H1 (cell line): ENCODE data around the gene ZNF532. TPM values are rescaled to one million over a fixed set of nuclear protein-coding genes. Genes with fewer than 3 reads are reported as not detected.

Source experiments
- CTCF ChIA-PET: fragments of 300-600 bp; sonication (Branson Sonifier 250); formaldehyde crosslinking; loops from one replicate; lab custom pipeline; 2021; ENCODE audit not compliant: partially characterized antibody; lab: Charles Lee
- POLR2A ChIA-PET: fragments of 300-600 bp; sonication (Branson Sonifier 250); formaldehyde crosslinking; loops from one replicate; lab custom pipeline; 2021; ENCODE audit warnings: inconsistent platforms; ENCODE audit not compliant: partially characterized antibody; lab: Charles Lee
- DNase-seq, 2 experiments: peaks; one replicate each; pipeline versions ENCODE4 v3.0.0 to v3.0.0-alpha.2; 2010 to 2022; ENCODE audit warnings: low spot score in 2 of 2, low read depth in 1 of 2, mixed read lengths in 1 of 2
- FAIRE-seq: peaks from 2 replicates; lab custom pipeline; 2011; peaks lifted over from hg19 to GRCh38; lab: Jason Lieb, UNC
- H2AFZ ChIP-seq: 2 replicates; pipeline ENCODE4 v1.8.1; 2012; ENCODE audit warnings: low read length, inconsistent platforms
- H2AK5ac ChIP-seq: 2 replicates; pipeline ENCODE4 v1.6.1; 2013; ENCODE audit warnings: low read depth, low read length
- H2BK120ac ChIP-seq: replicated peaks from 2 replicates; pipeline ENCODE3; 2013; ENCODE audit warnings: low read depth, low read length, inconsistent platforms
- H2BK12ac ChIP-seq: 2 replicates; pipeline ENCODE4 v1.6.1; 2013; ENCODE audit warnings: low read depth, low read length
- H2BK15ac ChIP-seq: 2 replicates; pipeline ENCODE4 v1.6.1; 2013; ENCODE audit warnings: low read length
- H2BK20ac ChIP-seq: 2 replicates; pipeline ENCODE4 v1.6.1; 2013; ENCODE audit warnings: low read length
- H2BK5ac ChIP-seq: 2 replicates; pipeline ENCODE4 v1.6.1; 2013; ENCODE audit warnings: low read depth, low read length
- H3K14ac ChIP-seq: 2 replicates; pipeline ENCODE4 v1.6.1; 2013; ENCODE audit warnings: inconsistent platforms; ENCODE audit not compliant: insufficient read length
- H3K18ac ChIP-seq: 2 replicates; pipeline ENCODE4 v1.6.1; 2013; ENCODE audit warnings: low read length; ENCODE audit errors: extremely low read depth
- H3K23ac ChIP-seq: 2 replicates; pipeline ENCODE4 v1.6.1; 2013; ENCODE audit warnings: inconsistent platforms; ENCODE audit not compliant: insufficient read length
- H3K23me2 ChIP-seq: 2 replicates; pipeline ENCODE4 v1.6.1; 2013; ENCODE audit warnings: low read depth, low read length
- H3K27ac ChIP-seq: 2 replicates; pipeline ENCODE4 v1.6.1; 2011; ENCODE audit warnings: low read depth, low read length, inconsistent platforms
- H3K27me3 ChIP-seq, 4 experiments: replicated peaks in 1 of 4; 1 replicate in 1 of 4; 2 replicates in 3 of 4; pipeline versions ENCODE4 v1.6.1 to v1.8.1; 2011 to 2013; ENCODE audit warnings: low read length in 3 of 4, mild to moderate bottlenecking in 3 of 4, inconsistent platforms in 2 of 4, mixed read lengths in 2 of 4, moderate library complexity in 1 of 4; ENCODE audit not compliant: control insufficient read depth in 3 of 4, insufficient read depth in 3 of 4; ENCODE audit errors: extremely low read depth in 1 of 4
- H3K36me3 ChIP-seq, 4 experiments: 2 replicates each; pipeline versions ENCODE4 v1.6.1 to v1.8.1; 2011 to 2013; ENCODE audit warnings: mild to moderate bottlenecking in 4 of 4, low read length in 3 of 4, moderate library complexity in 2 of 4, control low read depth in 1 of 4, inconsistent platforms in 1 of 4; ENCODE audit not compliant: insufficient read depth in 4 of 4, control insufficient read depth in 2 of 4
- H3K4ac ChIP-seq: replicated peaks from 2 replicates; pipeline ENCODE3; 2013; ENCODE audit warnings: low read length, low read depth, mixed read lengths, inconsistent platforms; ENCODE audit not compliant: insufficient read length
- H3K4me1 ChIP-seq, 4 experiments: replicated peaks in 1 of 4; 1 replicate in 1 of 4; 2 replicates in 3 of 4; pipeline versions ENCODE4 v1.6.1 to v1.8.1; 2011 to 2013; ENCODE audit warnings: low read length in 3 of 4, inconsistent platforms in 2 of 4, mixed read lengths in 1 of 4; ENCODE audit not compliant: insufficient read depth in 4 of 4, control insufficient read depth in 3 of 4
- H3K4me2 ChIP-seq, 2 experiments: 2 replicates each; pipeline versions ENCODE4 v1.6.1 to v1.8.1; 2011 to 2013; ENCODE audit warnings: low read depth in 2 of 2, low read length in 2 of 2, control low read depth in 1 of 2, inconsistent platforms in 1 of 2, mild to moderate bottlenecking in 1 of 2; ENCODE audit not compliant: insufficient read depth in 1 of 2
- H3K4me3 ChIP-seq, 4 experiments: fragments of 200-600, 300-600 bp in 1 of 4; sonication (generic), shearing (Covaris generic), sonication (Bioruptor Twin) in 1 of 4; 2 replicates each; pipeline versions ENCODE4 v1.5.1 to v1.8.1; 2011 to 2016; ENCODE audit warnings: low read length in 4 of 4, low read depth in 3 of 4, control low read depth in 2 of 4, inconsistent platforms in 2 of 4, mild to moderate bottlenecking in 2 of 4, mixed read lengths in 1 of 4, moderate library complexity in 1 of 4; ENCODE audit not compliant: insufficient read depth in 2 of 4; ENCODE audit errors: extremely low read depth in 1 of 4
- H3K56ac ChIP-seq: replicated peaks from 2 replicates; pipeline ENCODE3; 2013; ENCODE audit warnings: low read depth, mild to moderate bottlenecking, mixed read lengths, low read length, inconsistent platforms; ENCODE audit not compliant: insufficient read length
- H3K79me1 ChIP-seq: 2 replicates; pipeline ENCODE4 v1.6.1; 2013; ENCODE audit warnings: low read depth, low read length, control low read depth
- H3K79me2 ChIP-seq, 2 experiments: 2 replicates each; pipeline versions ENCODE4 v1.6.1 to v1.8.1; 2012 to 2013; ENCODE audit warnings: low read length in 2 of 2, mild to moderate bottlenecking in 2 of 2, inconsistent platforms in 1 of 2; ENCODE audit not compliant: insufficient read depth in 2 of 2, control insufficient read depth in 1 of 2
- H3K9ac ChIP-seq, 4 experiments: replicated peaks in 1 of 4; 1 replicate in 1 of 4; 2 replicates in 3 of 4; pipeline versions ENCODE4 v1.6.1 to v1.8.1; 2011 to 2013; ENCODE audit warnings: low read depth in 3 of 4, low read length in 3 of 4, control low read depth in 2 of 4, mild to moderate bottlenecking in 2 of 4, moderate library complexity in 2 of 4, inconsistent platforms in 1 of 4; ENCODE audit errors: extremely low read depth in 1 of 4
- H3K9me3 ChIP-seq, 2 experiments: 2 replicates each; pipeline versions ENCODE4 v1.6.1 to v1.8.1; 2012 to 2013; ENCODE audit warnings: mild to moderate bottlenecking in 2 of 2, moderate library complexity in 2 of 2, control low read depth in 1 of 2, inconsistent platforms in 1 of 2, low read depth in 1 of 2, low read length in 1 of 2, mixed read lengths in 1 of 2; ENCODE audit not compliant: insufficient read depth in 2 of 2
- H4K20me1 ChIP-seq, 2 experiments: replicated peaks in 1 of 2; 2 replicates each; pipeline versions ENCODE3 to v1.8.1; 2011 to 2013; ENCODE audit warnings: inconsistent platforms in 2 of 2, low read length in 2 of 2, mild to moderate bottlenecking in 1 of 2; ENCODE audit not compliant: insufficient read depth in 2 of 2, control insufficient read depth in 1 of 2
- H4K5ac ChIP-seq: 2 replicates; pipeline ENCODE4 v1.6.1; 2013; ENCODE audit warnings: low read length, low read depth, mixed read lengths, inconsistent platforms; ENCODE audit not compliant: insufficient read length
- H4K8ac ChIP-seq: 2 replicates; pipeline ENCODE4 v1.8.0; 2013; ENCODE audit warnings: mild to moderate bottlenecking, moderate library complexity, low read length, inconsistent platforms; ENCODE audit not compliant: insufficient read depth; ENCODE audit errors: extremely low read depth
- H4K91ac ChIP-seq: replicated peaks from 2 replicates; pipeline ENCODE3; 2013; ENCODE audit warnings: low read length, mixed read lengths, inconsistent platforms; ENCODE audit not compliant: insufficient read length
- POU5F1 ChIP-seq: IDR thresholded peaks from 2 replicates; pipeline ENCODE4 v1.6.1; 2011; ENCODE audit warnings: low read depth, mild to moderate bottlenecking, low read length, moderate library complexity
- TBP ChIP-seq: IDR thresholded peaks from 2 replicates; pipeline ENCODE4 v1.6.1; 2011; ENCODE audit warnings: low read depth, low read length, improper control_type of control experiment
- ZNF274 ChIP-seq: IDR thresholded peaks from 2 replicates; pipeline ENCODE4 v1.7.0; 2012; ENCODE audit warnings: low read length, borderline replicate concordance; ENCODE audit errors: extremely low read depth
- WGBS, 2 experiments: shearing (Covaris generic) in 1 of 2; methylation state at CpG; one replicate each; pipeline versions ENCODE4 v1.1.6 to v1.1.7; 2013 to 2015; ENCODE audit warnings: low lambda C conversion rate in 2 of 2, mixed read lengths in 2 of 2, inconsistent platforms in 1 of 2, low coverage in 1 of 2, missing lambda C conversion rate in 1 of 2; ENCODE audit not compliant: insufficient replicate concordance in 2 of 2, insufficient coverage in 1 of 2, insufficient read length in 1 of 2; ENCODE audit errors: extremely low coverage in 1 of 2, missing lambda C conversion rate in 1 of 2; 5-methylcytosine and 5-hydroxymethylcytosine counted together
- polyA plus RNA-seq, 7 experiments: library from polyadenylated mRNA; depleted of rRNA in 3 of 7; stranded (reverse) in 5 of 7; unstranded in 2 of 7; fragments of >200 nt in 5 of 7; fragments of 200-250 nt in 2 of 7; gene quantifications; 1 replicate in 5 of 7; 2 replicates in 1 of 7; 4 replicates in 1 of 7; pipeline versions ENCODE4 v1.2.1 to v1.2.3, GENCODE V29; 2011 to 2013; ENCODE audit warnings: missing spikeins in 2 of 7, mixed read lengths in 2 of 7
- total RNA-seq: library from RNA; stranded (reverse); fragmentation: NEBNext Ultra II Directional; extraction: Animal tissue kit (Norgen Biotek cat#: 25700); gene quantifications from 2 replicates; pipeline ENCODE4 v1.2.1, GENCODE V29; 2021

ZNF532 gene
- total and polyA plus RNA-seq, 2 of the 8 experiments (the other 6 are each of a cell fraction or from before 2014, with no cell fraction given) = 143 to 240 TPM

- no peaks in the 10 kb centered on the region for H3K9me3 ChIP-seq
- H3K18ac ChIP-seq = no peak overlapping the region
- no peak overlapping the region for H4K5ac ChIP-seq
- H4K20me1 ChIP-seq = peaks cover 29 to 30% of the 10 kb centered on the region in 2 experiments
- H4K8ac ChIP-seq = peak overlapping the region; percentile 36; the same call in 1 of the 2 replicates
- H3K4ac ChIP-seq = no peak overlapping the region
- 0 out of 2 replicates have a peak overlapping the region, but pooled peaks have one; percentile 1 for H3K27ac ChIP-seq
- peak overlapping the region in 1 of 4 experiments; percentile 34; a peak in 1 of 7 replicates for H3K9ac ChIP-seq
- POLR2A ChIA-PET = interaction anchor here (1.2 to 9.9 kb wide), 3 partner anchors 19 to 26 kb away, joined by 3 to 75 read pairs (median 31); no protein-coding TSS in a partner anchor
- H2BK120ac ChIP-seq = no peak overlapping the region
- no peak overlapping the region for H3K4me3 ChIP-seq
- DNase-seq = no peak
- no peak overlapping the region for H2AFZ ChIP-seq
- no peak for FAIRE-seq
- no peak overlapping the region for H3K14ac ChIP-seq
- H2BK15ac ChIP-seq = no peak overlapping the region
- H4K91ac ChIP-seq = no peak overlapping the region
- H3K36me3 ChIP-seq = peaks cover 6 to 68% (median 24%) of the 10 kb centered on the region in 4 experiments
- no peaks in the 10 kb centered on the region; the same call in 1 of the 2 replicates for H3K23me2 ChIP-seq
- H2BK20ac ChIP-seq = no peak overlapping the region
- WGBS, 2 experiments = 95% methylated on average over 9 of the region's 9 CpGs; no CpG with 5 or more reads in 1 of the 2 experiments
- no peak overlapping the region for H2AK5ac ChIP-seq
- no peak overlapping the region for H3K56ac ChIP-seq
- H2BK5ac ChIP-seq = no peak overlapping the region
- H3K4me2 ChIP-seq = no peak overlapping the region
- peaks cover 46 to 99% of the 10 kb centered on the region in 2 experiments for H3K79me2 ChIP-seq
- no peaks in the 10 kb centered on the region for H3K27me3 ChIP-seq
- CTCF ChIA-PET = interaction anchor here (0.6 to 1.6 kb wide), 2 partner anchors 17 to 69 kb away, joined by 3 read pairs; no protein-coding TSS in a partner anchor
- H3K23ac ChIP-seq = no peak overlapping the region
- H2BK12ac ChIP-seq = no peak overlapping the region
- peaks cover 19% of the 10 kb centered on the region for H3K79me1 ChIP-seq
- peaks cover 0 to 11% (median 2%) of the 10 kb centered on the region in 4 experiments; a peak in 3 of 7 replicates for H3K4me1 ChIP-seq
- TF ChIP-seq TBP (no peak), ZNF274 (no peak), POU5F1 (no peak)
Observed at GRCh38 chr18:58898010-58898799, 33.5 kb downstream of the ZNF532 start.
